ENCODE data around the gene RTN3.
"Not testable (repeated sequence)": the region's sequence is repeated elsewhere in the genome, so short reads cannot be mapped to it uniquely, and the experiment has no call there.

The RTN3 gene

DNA sequence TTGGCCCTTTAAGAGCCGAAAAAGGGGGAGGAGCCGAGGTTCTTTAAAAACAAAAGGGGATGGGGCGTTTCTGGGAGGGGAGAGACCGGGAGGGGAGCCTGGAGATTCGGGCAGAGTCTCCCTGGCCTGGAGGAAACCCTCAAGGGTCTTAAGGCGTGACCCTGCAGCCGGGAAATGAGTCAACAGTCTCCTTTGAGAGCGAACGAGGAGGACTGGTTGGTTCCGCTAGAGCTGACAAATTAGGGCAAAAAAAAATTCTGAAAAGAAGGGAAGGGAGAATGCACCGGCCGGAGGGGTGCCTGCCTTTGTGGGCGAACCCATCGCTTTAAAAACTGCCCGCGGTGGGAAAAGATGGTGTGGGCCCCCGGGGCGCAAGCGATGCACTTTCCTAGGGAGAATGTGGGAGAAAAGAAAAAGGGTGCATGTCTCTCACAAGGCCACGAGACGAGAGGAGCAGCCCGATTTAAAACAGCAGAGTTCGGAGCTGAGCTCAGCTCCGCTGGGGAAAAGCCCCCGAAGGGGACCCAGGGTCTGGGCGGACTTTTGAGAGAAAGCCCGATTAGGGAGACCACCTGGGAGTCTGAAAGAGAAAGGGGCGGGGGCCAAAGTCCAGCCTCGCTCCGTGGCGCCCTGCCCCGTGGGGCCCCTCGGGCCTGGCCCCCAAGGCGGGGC is 86.4 kb downstream of the RTN3 start:
- FAIRE-seq (no peak), DNase-seq (ENCODE audit: insufficient read length, low spot score) (peak; percentile 88)

DNA sequence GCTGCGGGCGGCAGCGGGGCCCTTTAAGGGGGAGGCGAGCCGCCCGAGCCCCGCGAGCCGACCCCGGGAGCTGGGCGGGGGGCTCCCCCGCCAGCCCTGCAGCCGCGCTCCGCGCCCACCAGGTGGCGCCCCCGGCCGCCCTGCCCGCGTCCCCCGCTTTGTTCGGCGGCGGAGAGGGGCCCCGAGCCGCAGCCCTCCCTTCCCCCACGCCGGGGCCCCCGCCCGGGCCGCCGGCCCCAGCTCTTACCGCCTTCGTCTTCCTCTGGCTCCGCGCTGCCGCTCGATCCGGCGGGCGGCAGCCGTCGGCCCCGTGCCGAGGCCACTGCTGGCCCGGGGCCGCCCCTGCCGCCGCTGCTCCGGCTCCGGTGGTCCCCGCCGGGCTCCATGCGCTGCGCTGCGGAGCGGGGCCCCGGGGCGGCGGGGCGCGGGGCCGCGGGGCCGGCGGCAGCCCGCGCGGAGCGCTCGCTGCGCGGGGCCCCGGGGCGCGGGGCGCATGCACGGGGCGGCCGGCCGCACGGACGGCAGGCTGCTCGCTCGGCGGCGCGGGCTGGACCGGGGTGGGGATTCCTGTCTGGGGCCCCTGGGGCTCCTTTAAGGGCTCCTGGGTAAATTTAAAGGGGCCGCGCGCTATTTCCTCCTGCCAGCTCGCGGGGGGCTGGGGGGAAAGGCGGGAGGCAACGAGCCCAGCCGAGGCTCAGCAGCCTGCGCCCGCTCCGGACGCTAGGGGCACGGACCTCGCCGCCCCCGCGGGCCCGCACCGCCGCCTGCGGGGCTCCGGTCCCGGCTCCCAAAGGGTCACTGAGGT is 87.1 kb downstream of the RTN3 start, which contains the start of gene ZFTA:
ZFTA (minus strand) TSS at position 539 of the 805 bp plus-strand sequence; CDS start at position 386, 153 bp downstream.
- DNase-seq (ENCODE audit: insufficient read length, low spot score) (peak; percentile 95), FAIRE-seq (no peak)

DNA sequence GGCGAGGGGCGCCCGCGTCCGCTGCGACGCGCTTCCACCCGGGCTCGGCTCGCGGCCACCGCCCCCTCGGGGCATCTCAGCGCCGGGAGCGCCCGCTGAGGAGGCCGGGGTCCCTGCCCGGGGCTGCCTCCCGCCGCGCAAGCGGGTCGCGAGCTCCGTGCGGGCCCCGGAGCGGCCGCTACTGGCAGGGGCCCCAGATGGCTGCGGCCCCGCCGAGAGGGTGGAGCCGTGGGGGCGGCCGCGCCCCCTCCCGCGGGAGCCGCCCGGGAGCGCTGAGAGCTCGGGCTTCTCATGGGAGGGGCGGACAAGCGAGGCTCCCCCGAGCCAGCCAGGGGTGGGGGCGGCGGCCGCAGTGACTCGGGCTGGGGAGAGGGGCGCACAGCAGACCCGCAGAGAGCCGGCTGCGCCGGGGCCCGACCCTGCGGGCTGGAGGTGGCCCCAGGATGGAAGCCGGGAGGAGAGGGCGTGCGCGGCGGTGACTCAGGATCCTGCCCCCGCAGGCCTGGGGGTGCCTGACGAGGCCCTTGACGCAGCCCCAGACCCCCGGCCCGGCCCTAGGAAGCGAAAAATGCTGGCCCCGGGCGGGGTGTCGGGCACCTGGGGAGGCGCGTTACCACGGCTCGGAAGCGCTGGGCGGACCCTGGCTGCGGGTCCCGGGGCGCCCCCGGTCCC is 87.9 kb downstream of the RTN3 start:
- FAIRE-seq, result no peak
- peak; percentile 54 for DNase-seq (ENCODE audit: insufficient read length, low spot score)

DNA sequence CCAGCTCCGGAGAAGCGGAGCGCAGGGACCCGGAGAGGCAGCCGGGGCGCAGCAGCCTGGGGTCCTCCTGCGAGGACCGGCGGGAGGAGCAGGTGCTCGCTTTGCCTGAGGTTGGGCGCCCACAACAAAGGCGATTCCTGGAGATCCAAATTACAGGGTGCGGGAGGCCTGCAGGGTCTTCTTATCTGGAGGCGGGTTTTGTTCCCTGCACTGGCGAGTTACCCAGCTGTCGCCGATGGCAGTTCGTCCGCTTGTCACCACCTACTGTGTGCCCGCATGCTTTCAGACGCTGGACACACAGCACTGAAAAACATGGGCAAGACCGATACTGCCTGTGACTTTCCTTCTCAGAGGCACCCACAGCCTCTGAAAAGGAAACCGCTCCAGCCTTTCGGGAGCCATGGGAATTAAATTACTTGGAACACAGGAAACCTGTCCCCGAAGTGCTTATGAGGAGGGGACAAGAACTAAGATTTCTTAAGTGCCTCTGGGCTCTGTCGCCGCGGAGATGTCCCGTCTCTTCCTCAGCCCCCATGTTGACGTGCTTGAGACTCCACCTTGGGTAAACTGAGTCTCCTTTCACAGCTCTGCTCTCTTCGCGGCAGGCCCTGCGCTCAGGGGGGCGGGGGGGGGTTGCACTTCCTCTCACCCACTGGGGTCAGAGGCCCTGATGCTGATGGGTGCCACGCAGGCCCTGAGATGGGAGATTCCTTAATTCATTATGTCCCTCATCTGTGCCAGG is 88.6 kb downstream of the RTN3 start:
- FAIRE-seq, result no peak
- no peak for DNase-seq (ENCODE audit: insufficient read length, low spot score)

DNA sequence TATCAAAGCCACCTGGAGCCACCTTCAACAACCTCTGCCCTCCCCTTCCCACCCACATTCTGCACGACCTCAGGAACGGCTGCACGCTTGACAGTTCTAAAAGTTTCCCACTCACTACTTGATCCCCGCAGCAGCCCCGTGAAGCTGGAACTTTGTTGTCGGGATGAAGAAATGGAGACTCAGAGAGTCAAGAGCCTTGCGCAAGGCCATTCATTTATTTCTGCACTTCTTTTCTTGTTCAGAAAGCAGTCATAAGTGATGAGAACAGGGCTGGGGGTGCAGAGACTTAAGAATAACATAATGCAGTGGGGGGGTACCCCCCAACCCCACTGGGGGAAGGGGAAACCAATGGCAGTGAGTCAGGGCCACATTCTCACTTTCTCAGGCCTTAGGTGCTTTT is 89.5 kb downstream of the RTN3 start:
- FAIRE-seq, result no peak

DNA sequence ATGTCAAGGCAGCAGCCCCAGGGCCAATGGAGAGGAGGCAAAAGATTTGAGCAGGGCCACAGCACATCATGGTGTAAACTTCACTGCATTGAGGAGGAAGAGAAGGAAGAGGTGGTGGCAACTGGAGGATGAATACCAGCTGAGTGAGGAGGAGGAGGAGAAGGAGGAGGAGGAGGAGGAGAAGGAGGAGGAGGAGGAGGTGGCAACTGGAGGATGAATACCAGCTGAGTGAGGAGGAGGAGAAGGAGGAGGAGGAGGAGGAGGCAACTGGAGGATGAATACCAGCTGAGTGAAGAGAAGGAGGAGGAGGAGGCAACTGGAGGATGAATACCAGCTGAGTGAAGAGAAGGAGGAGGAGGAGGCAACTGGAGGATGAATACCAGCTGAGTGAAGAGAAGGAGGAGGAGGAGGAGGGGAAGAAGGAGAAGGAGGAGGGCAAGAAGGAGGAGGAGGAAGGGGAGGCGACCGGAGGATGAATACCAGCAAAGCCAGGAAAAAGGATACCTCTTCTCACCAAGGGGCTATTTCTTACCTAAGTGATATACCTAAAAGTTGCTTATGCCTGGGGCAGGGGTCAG is 90.5 kb downstream of the RTN3 start:
- FAIRE-seq; DNase-seq (ENCODE audit: insufficient read length, low spot score): not testable (repeated sequence)

More for the DNA sequence above, 89.5 kb downstream of the RTN3 start:
- no peak for DNase-seq (ENCODE audit: insufficient read length, low spot score)

DNA sequence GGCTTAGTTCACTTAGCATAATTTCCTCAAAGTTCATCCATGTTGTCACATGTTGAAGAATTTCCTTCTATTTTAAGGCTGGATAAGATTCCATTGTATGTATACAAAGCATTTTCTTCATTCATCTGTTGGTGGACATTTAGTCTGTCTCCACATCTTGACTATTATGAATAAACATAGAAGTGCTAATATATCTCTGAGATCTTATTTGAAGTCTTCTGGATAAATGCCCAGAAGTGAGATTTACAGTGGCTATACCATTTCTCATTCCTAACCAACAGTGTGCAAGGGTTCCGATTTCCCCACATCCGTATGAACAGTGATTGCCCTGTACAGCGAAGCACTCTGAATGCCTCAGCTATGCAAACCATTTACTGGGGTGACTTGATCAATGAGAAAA is 93.9 kb downstream of the RTN3 start:
- no peak for FAIRE-seq
- no peak for DNase-seq (ENCODE audit: insufficient read length, low spot score)

DNA sequence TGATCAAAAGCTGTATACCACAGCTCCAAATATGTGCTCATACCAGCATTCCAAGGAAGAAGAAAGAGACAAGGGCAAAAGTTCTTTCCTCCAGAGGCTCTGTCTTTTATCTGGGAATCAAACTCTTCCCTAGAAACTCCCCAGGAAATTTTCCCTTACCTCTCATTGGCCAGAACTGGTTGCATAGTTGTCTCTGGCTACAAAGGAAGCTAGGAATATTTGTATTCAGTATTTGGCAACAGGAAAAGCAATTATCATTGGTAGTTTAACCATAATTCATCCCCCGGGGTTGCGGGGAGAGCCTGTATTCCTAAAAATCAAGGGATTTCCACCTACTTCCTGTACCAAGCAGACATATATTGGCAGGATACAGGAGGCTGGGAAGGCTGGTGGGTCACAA is 97.7 kb downstream of the RTN3 start:
- no peak for DNase-seq (ENCODE audit: insufficient read length, low spot score)
- no peak for FAIRE-seq

DNA sequence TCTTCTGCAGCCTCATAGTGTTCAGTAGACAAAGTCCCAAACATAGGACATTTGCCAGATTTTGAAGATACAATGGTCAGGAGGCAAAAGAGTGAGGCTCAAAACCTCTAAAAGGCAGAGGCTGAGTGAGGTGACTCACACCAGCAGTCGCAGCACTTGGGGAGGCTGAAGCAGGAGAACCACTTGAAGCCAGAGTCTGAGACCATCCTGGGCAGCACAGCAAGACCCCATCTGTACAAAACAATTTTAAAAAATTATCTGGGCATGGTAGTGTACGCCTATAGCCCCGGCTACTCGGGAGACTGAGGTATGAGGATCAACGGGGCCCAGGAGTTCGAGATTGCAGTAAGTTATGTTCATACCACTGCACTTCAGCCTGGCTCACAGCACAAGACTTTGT is 101.4 kb downstream of the RTN3 start:
- DNase-seq (ENCODE audit: insufficient read length, low spot score) (no peak), FAIRE-seq (no peak)

DNA sequence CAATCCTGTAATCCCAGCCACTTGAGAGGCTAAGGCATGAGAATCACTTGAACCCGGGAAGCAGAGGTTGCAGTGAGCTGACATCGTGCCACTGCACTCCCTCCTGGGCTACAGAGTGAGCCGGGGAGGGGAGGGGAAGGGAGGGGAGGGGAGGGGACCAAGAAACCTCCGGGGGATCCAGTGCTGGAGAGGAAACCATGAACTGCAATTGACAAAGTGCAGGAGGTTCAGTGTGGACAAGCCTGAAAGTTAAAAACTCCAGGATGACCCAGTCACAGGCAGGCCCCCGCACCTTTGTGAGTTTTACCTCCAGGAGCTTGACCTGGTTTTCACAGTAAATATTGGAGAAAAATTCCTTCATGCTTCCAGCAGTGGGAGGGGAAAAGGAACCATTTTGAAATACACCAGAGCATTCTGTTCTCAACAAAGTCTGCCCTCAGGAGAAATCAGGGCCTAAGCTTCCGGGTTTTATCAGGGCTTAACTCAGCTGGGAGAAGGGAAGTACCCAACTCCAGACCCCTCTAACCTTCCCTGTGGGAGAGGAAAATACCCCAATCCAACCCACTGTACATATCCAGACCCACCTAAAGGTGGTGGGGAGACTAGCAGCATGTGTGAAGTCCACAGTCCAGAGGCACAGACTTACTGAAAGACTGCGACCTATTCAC is 102.8 kb downstream of the RTN3 start:
- DNase-seq (ENCODE audit: insufficient read length, low spot score) (no peak), FAIRE-seq (no peak)

DNA sequence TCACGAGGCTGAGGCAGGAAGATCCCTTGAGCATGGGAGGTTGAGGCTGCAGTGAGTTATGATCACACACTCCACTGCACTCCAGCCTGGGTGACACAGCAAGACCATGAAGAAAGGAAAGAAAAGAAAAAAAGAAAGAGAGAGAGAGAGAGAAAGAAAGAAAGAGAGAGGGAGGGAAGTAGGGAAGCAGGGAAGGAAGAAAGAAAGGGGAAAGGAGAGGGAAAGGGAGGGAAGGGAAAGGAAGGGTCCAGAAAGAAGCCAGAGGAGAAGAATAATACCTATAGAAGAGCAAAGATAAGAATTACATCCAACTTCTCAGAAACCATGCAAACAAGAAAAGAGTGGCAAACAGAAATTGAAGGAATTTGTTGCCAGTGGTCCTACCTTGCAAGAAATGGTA is 104.5 kb downstream of the RTN3 start:
- no peak for FAIRE-seq

DNA sequence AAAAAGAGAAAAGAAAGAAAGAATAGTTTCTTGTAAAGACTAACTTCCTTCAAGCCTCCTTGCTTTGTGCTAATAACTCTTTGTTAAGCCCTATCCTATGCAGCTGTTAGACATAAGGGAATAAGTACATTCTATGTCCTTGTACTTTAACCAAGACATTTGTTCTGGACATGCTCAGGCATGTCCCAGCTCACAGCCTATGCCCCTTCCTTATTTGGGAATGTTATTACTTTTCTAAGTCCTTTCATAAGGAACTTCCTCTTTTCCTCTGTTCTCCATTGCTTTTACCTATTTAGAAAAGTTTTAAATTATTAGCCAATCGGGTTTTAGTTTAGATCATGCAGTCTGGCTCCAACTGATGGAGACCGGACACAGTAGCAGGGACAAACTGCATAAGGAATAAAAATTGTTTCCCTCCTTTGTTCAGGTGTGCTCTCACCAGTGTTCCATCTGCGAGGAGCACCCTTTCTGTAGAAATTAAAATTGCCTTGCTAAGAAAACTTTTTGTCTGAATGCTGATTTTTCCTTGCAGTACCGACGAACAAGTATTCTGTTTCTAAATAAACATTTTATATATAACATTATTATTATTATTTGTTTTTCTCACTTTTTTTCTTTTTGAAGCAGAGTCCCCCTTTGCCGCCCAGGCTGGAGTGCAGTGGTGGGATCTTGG is 110.3 kb downstream of the RTN3 start:
- DNase-seq (ENCODE audit: insufficient read length, low spot score), result no peak
- no peak for FAIRE-seq

More for the DNA sequence above, 104.5 kb downstream of the RTN3 start:
- no peak for DNase-seq (ENCODE audit: insufficient read length, low spot score)

DNA sequence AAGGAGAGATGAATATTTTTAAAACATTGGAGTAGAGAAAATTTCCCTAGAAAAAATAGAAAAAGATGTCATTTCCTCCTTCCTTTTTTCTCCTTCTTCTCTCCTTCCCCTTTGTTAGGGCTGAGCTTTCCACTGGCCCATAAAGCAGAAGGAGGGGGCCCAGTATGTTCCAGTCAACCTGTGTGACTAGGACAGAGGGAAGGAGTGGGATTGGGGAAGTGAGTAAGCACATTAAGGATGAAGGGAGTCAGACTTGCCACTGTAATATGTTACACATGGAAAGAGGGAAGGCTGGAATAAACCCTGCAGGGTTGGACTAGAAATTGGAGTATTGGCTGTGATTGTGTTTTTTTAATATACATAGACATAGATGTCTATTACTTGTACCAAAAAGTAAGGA is 111.9 kb downstream of the RTN3 start:
- DNase-seq (ENCODE audit: insufficient read length, low spot score), result no peak
- FAIRE-seq, result no peak

DNA sequence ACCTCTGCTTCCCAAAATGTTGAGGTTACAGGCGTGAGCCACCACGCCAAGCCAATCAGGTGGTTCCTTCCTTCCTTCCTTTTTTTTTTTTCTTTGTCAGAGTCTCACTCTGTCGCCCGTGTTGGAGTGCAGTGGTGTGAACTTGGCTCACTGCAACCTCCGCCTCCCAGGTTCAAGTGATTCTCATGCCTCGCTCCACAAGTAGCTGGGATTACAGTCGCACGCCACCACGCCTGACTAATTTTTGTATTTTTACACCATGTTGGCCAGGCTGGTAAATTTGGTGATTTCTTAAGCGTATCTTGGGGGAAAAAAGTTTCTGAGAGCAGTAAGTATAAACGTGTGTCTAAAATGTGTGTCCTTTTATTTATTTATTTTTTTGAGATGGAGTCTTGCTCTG is 113.8 kb downstream of the RTN3 start:
- no peak for FAIRE-seq
- DNase-seq (ENCODE audit: insufficient read length, low spot score), result no peak

DNA sequence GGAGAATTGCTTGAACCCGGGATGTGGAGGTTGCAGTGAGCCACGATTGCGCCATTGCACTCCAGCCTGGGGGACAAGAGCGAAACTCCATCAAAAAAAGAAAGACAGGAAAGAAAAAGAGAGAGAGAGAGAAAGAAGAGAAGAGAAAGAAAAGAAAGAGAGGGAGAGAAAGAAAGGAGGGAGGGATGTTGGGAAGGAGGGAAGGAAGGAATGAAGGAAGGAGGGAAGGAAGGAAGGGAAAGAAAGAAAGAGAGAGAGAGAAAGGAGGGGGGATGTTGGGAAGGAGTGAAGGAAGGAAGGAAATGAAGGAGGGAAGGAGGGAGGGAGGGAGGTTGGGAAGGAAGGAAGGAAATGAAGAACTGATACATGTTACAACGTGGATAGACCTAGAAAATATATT is 119.6 kb downstream of the RTN3 start:
- DNase-seq (ENCODE audit: insufficient read length, low spot score), result no peak
- no peak for FAIRE-seq

DNA sequence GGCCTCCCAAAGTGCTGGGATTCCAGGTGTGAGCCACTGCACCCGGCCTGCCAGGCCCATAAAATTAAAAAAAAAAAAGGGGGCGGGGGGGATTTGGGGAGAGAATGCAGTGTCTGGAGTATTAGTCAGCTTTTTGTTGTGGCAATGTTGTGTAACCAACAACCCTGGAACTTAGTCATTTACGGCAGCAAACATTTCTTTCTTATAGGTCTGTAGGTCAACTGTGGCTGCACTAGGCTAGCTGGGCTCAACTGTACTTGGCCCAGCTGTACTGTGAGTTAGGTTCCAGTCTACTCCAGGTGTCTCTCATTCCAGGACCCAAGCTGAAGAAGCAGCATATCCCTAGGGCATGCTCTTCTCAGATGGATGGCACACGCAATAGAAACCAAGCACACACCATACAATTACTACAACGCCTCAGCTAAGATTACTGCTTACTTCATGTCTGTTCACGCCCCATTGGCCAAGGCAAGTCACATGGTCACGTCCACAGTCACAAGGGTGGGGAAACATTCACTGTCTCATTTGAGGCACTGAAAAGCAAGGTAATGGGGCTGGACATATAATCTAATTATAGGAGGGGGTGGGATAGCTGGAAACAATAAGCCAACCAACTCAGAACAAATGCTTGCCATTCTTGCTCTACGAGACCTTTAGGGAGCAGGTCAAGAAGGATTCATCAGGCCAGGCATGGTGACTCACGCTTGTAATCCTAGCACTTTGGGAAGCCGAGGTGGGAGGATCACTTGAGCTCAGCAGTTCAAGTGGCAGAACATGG is 121.5 kb downstream of the RTN3 start:
- DNase-seq (ENCODE audit: insufficient read length, low spot score), result no peak
- no peak for FAIRE-seq

DNA sequence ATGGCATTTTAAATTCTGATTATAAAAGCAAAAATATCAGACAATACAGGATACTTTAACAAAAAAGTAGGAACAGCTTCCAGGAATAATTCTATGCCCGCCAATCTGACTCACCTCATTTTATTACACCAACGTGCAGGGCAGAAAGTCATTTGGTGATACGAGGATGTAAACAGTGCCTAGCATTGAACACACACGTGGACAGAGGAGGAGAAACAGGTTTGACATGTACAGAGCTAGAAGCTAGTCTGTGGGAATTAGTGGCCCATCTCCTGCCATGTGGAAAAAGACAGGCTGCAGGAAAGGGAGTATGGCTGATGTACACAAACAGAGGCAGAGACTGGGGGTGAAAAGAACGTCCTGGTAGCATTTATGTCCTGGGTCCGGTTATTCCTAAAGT is 123.0 kb downstream of the RTN3 start:
- FAIRE-seq (no peak), DNase-seq (ENCODE audit: insufficient read length, low spot score) (no peak)

DNA sequence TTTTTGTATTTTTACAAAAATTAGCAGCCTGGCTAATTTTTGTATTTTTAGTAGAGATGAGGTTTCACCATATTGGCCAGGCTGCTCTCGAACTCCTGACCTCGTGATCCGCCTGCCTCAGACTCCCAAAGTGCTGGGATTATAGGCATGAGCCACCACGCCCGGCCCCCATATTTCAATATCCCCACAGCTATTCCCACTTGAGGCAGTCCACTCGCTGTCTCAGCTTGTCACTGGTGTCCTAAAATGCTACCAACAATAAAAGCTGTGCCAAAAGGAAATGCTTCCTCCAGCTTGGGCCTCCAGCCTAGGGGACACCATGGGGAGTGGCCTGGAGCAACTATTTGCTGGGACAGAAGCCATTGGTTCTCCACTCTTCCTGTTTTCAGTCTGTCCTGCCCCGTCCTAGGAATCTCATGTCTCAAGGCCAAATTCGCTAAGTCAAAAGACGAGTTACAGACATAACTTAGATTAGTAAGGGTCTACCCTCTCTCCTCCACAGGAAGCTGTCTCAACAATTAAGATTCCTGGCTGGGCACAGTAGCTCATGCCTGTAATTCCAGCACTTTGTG is 124.6 kb downstream of the RTN3 start:
- FAIRE-seq (no peak), DNase-seq (ENCODE audit: insufficient read length, low spot score) (no peak)
